Measurements from ENCODE around the gene KCNIP1. TPM values are rescaled to one million over a fixed set of nuclear protein-coding genes. Genes with fewer than 3 reads are reported as not detected.

Gene KCNIP1
- polyA plus RNA-seq, 2 of the 4 experiments (the other 2 are of a cell fraction), result not detected

DNA sequence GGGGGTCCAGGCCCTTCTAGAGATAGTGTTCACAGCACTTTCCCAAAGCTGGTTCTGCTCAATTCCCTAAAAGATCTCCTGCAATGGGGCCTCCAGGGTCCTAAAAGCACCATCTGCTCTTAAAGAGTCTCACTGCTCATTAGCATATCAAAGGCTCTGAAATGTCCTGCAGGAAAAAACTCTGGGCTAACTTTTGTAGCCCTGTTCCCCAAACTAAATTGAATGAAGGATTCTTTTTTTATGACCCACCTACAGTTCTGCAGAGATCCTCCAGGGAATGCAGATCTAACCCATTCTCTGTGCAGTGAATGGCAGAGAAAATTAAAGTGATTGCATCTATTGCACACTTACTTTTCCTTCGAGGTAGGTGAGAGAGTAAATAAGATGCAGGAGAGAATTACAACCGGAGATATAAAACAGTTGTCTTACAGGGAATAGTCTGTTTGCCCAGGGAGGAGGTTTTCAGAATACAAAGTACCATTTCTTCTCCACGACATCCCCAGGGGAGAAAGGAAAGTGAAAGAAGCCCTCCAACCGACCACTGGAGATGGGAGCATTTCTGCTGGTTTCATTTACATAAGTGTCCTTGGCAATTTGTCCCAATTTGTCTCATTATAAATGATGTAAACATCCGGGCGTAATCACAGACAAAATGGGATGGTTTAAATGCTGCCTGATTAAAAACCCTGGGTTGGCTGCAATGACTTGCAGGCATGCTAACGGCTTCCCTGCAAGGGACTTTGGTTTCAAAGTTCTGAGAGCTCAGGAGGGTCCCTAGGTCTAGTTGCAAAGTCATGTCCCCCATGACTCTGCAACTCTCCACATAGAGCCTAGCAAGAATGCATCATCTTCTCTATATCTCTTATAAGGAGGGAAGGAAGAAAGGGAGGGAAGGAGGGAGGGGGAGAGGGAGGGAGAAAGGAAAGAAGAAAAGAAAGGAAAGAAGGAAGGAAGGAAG, 114.0 kb downstream of the KCNIP1 start:
- H3K4me2 ChIP-seq, result no peak overlapping the region
- H3K4me1 ChIP-seq, result peaks cover 14% of the 10 kb centered on the region
- H3K27ac ChIP-seq, result no peak overlapping the region
- no peak for ATAC-seq
- WGBS (ENCODE audit: missing lambda C conversion rate), result 40% methylated on average over 7 of the region's 7 CpGs
- H3K4me3 ChIP-seq, result no peak overlapping the region
- no peak for TF ChIP-seq TFCP2L1 (CRISPR knock-in tag; IDR thresholded peaks at IDR 0.05)
- TF ChIP-seq RFX5 (IDR thresholded peaks at IDR 0.05), result no peak
- no peak for TF ChIP-seq EP300 (IDR thresholded peaks at IDR 0.05)
- no peak for TF ChIP-seq ZFP36 (IDR thresholded peaks at IDR 0.05; ENCODE audit: borderline replicate concordance, partially characterized antibody)
- TF ChIP-seq KDM1A (IDR thresholded peaks at IDR 0.05; ENCODE audit: low read depth), result no peak
- no peak for TF ChIP-seq EHMT2 (IDR thresholded peaks at IDR 0.05; ENCODE audit: low read depth)
- no peak for TF ChIP-seq MAZ (IDR thresholded peaks at IDR 0.05; ENCODE audit: borderline replicate concordance, low read depth, low read length)
- TF ChIP-seq HEYL (CRISPR knock-in tag; IDR thresholded peaks at IDR 0.05), result no peak
- TF ChIP-seq POLR2A (IDR thresholded peaks at IDR 0.05; ENCODE audit: low read length), result no peak
- no peak for TF ChIP-seq SMC3 (IDR thresholded peaks at IDR 0.05)
- TF ChIP-seq PHF8 (IDR thresholded peaks at IDR 0.05; ENCODE audit: borderline replicate concordance, low read depth), result no peak
- TF ChIP-seq HOXB5 (CRISPR knock-in tag; IDR thresholded peaks at IDR 0.05), result no peak
- TF ChIP-seq NR3C1 (IDR thresholded peaks at IDR 0.05), result no peak
- no peak for TF ChIP-seq ZC3H11A (IDR thresholded peaks at IDR 0.05)
- ChIA-PET CTCF (interaction anchor here (1.3 to 24.6 kb wide), 5 partner anchors 8 to 196 kb away, joined by 3 to 508 read pairs (median 52); no protein-coding TSS in a partner anchor), POLR2A (no interaction called here)
- FAIRE-seq, result no peak
- no peaks in the 10 kb centered on the region for H3K9me3 ChIP-seq
- DNase-seq (ENCODE audit: low read depth in 1 of 2, low spot score in 1 of 2), result no peak

DNA sequence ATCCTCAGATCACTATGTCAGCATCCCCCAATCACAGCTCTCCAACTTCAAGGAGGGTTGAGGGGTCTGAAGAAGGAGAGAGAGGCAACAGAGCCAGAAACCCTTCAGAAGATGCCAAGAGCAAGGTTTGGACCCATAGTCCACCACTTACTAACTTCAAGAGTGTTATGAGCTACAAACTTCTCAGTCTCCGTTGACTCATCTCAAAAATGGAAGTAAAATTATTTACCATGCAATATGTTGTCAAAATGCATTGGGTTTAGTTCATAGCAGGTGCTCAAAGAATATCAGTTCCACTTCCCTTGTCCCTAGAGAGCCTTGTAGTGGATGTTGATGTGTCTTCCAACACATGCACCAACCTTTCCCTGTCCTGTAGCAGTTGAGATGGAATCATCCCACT, 116.0 kb downstream of the KCNIP1 start:
- no peak for FAIRE-seq
- TF ChIP-seq ZFP36 (IDR thresholded peaks at IDR 0.05; ENCODE audit: borderline replicate concordance, partially characterized antibody) (no peak), MAFK (IDR thresholded peaks at IDR 0.05; ENCODE audit: partially characterized antibody) (no peak), HOXB13 (CRISPR knock-in tag; IDR thresholded peaks at IDR 0.05; ENCODE audit: low read depth) (no peak), HEYL (CRISPR knock-in tag; IDR thresholded peaks at IDR 0.05) (no peak), ZSCAN20 (CRISPR knock-in tag; IDR thresholded peaks at IDR 0.05) (no peak), ZC3H11A (IDR thresholded peaks at IDR 0.05) (no peak), RFX5 (IDR thresholded peaks at IDR 0.05) (no peak), FOSB (CRISPR knock-in tag; IDR thresholded peaks at IDR 0.05) (no peak), HOXA7 (CRISPR knock-in tag; IDR thresholded peaks at IDR 0.05) (no peak), SREBF2 (IDR thresholded peaks at IDR 0.05) (no peak), FOXS1 (CRISPR knock-in tag; IDR thresholded peaks at IDR 0.05) (no peak)
- TF ChIP-seq, protein P1, sequence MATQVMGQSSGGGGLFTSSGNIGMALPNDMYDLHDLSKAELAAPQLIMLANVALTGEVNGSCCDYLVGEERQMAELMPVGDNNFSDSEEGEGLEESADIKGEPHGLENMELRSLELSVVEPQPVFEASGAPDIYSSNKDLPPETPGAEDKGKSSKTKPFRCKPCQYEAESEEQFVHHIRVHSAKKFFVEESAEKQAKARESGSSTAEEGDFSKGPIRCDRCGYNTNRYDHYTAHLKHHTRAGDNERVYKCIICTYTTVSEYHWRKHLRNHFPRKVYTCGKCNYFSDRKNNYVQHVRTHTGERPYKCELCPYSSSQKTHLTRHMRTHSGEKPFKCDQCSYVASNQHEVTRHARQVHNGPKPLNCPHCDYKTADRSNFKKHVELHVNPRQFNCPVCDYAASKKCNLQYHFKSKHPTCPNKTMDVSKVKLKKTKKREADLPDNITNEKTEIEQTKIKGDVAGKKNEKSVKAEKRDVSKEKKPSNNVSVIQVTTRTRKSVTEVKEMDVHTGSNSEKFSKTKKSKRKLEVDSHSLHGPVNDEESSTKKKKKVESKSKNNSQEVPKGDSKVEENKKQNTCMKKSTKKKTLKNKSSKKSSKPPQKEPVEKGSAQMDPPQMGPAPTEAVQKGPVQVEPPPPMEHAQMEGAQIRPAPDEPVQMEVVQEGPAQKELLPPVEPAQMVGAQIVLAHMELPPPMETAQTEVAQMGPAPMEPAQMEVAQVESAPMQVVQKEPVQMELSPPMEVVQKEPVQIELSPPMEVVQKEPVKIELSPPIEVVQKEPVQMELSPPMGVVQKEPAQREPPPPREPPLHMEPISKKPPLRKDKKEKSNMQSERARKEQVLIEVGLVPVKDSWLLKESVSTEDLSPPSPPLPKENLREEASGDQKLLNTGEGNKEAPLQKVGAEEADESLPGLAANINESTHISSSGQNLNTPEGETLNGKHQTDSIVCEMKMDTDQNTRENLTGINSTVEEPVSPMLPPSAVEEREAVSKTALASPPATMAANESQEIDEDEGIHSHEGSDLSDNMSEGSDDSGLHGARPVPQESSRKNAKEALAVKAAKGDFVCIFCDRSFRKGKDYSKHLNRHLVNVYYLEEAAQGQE (IDR thresholded peaks at IDR 0.05), result no peak
- TF ChIP-seq, protein P2, sequence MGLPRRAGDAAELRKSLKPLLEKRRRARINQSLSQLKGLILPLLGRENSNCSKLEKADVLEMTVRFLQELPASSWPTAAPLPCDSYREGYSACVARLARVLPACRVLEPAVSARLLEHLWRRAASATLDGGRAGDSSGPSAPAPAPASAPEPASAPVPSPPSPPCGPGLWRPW (IDR thresholded peaks at IDR 0.05), result no peak
- TF ChIP-seq, protein P3, sequence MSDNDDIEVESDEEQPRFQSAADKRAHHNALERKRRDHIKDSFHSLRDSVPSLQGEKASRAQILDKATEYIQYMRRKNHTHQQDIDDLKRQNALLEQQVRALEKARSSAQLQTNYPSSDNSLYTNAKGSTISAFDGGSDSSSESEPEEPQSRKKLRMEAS (IDR thresholded peaks at IDR 0.05), result no peak
- Histone ChIP-seq H3K4me3 (no peak overlapping the region), H3K4me1 (peaks cover 5% of the 10 kb centered on the region), H3K27ac (no peak overlapping the region), H3K4me2 (no peak overlapping the region), H3K9me3 (no peaks in the 10 kb centered on the region)
- DNase-seq (ENCODE audit: low read depth in 1 of 2, low spot score in 1 of 2), result no peak
- ATAC-seq, result no peak
- WGBS (ENCODE audit: missing lambda C conversion rate), result 68% methylated on average over 1 of the region's 1 CpG
- ChIA-PET POLR2A (no interaction called here), CTCF (interaction anchor here (1.1 to 24.6 kb wide), 6 partner anchors 14 to 394 kb away, joined by 3 to 508 read pairs (median 14); no protein-coding TSS in a partner anchor)
